IPS DF 6.9 (cell line): ENCODE data around the gene NT5DC4.

Source experiments
- DNase-seq: peaks from one replicate; pipeline ENCODE4 v3.0.0-alpha.2; 2013; ENCODE audit warnings: low read depth, low spot score
- H3K27ac ChIP-seq: one replicate; pipeline ENCODE4 v1.5.1; 2013; ENCODE audit warnings: low read length, control low read depth
- H3K27me3 ChIP-seq: 2 replicates; pipeline ENCODE4 v1.6.1; 2013; ENCODE audit warnings: mild to moderate bottlenecking, low read length; ENCODE audit not compliant: control insufficient read depth, insufficient read depth
- H3K36me3 ChIP-seq: 2 replicates; pipeline ENCODE4 v1.6.1; 2013; ENCODE audit warnings: low read length; ENCODE audit not compliant: control insufficient read depth, insufficient read depth
- H3K4me1 ChIP-seq: 2 replicates; pipeline ENCODE4 v1.6.1; 2013; ENCODE audit warnings: low read length; ENCODE audit not compliant: control insufficient read depth, insufficient read depth
- H3K4me3 ChIP-seq: 2 replicates; pipeline ENCODE4 v1.5.1; 2013; ENCODE audit warnings: mild to moderate bottlenecking, low read length
- H3K9me3 ChIP-seq: 2 replicates; pipeline ENCODE4 v1.6.1; 2013; ENCODE audit warnings: low read length, inconsistent platforms; ENCODE audit not compliant: control insufficient read depth, insufficient read depth
- WGBS: extraction: QIAGEN DNeasy Blood & Tissue Kit; methylation state at CpG from one replicate; pipeline ENCODE4 v1.1.7; 2013; ENCODE audit warnings: mixed read lengths, missing lambda C conversion rate; ENCODE audit not compliant: insufficient read length, insufficient coverage; 5-methylcytosine and 5-hydroxymethylcytosine counted together

Gene NT5DC4

DNA sequence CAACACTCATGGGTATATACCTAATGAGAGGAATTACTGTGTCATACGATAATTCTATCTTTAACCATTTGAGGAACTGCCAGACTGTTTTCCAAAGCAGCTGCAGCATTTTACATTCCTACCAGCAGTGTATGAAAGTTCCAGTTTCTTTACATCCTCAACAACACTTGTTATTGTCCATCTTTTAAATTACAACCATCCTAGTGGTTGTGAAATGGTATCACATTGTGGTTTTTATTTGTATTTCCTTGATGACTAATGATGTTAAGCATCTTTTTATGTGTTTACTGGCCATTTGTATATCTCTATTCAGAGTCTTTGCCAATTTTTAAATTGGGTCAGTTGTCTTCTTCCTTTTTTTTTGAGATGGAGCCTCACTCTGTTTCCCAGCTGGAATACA lies 47.6 kb downstream of the NT5DC4 start:
- no CpG with 5 or more reads among the region's 1 CpG for WGBS
- Histone ChIP-seq H3K9me3 (no peaks in the 10 kb centered on the region), H3K27me3 (no peaks in the 10 kb centered on the region), H3K36me3 (no peaks in the 10 kb centered on the region), H3K4me3 (no peak overlapping the region), H3K27ac (no peak overlapping the region), H3K4me1 (0 out of 2 replicates have a peak, but pooled peaks cover 1% of the 10 kb centered on the region)
- DNase-seq: no peak

DNA sequence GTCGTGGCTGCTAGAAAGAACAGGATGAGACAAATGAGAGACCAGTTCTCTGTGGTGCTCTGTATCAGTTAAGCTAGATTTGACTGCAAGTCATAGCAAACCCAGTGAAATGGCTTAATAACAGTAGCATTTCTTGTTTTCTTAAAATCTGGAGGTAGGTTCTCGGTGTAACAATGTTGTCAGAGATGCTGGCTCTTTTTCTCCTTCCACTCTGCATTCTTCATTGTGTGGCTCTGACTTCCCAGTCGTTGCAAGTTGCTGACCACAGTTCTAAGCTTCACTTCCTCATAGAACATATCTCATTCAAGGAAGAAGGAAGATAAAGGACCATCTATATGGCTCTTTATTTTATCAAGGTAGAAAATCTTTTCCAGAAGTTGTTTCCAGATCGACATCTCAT lies 51.5 kb downstream of the NT5DC4 start:
- WGBS: no CpG with 5 or more reads among the region's 4 CpGs

DNA sequence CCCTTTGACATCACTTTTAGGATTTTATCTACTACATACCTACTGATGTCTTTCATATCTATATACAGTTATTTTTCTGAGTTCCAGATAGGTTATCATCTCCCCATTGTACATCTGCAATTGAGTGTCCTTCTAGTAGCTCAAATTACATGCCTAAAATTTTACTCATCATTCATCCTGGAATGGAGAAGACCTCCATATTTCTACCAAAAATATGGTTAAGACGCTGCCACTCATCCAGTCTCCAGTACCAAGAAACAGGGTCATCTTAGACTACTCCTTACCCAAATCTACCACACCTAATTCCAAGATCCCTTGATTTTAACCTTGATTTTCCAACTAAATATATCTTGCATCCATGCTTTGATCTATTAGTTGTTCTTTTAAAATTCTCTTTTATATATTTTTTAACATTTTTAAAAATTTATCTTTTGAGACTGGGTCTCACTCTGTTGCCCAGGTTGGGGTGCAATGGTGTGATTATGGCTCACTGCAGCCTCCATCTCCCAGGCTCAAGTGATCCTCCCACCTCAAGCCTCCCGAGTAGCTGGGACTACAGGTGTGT lies 52.2 kb downstream of the NT5DC4 start:
- WGBS: no CpG with 5 or more reads among the region's 2 CpGs
- H3K4me3 ChIP-seq: no peak overlapping the region
- H3K27me3 ChIP-seq: no peaks in the 10 kb centered on the region
- H3K4me1 ChIP-seq: no peaks in the 10 kb centered on the region
- no peaks in the 10 kb centered on the region for H3K9me3 ChIP-seq
- no peak for DNase-seq
- H3K27ac ChIP-seq: no peak overlapping the region
- H3K36me3 ChIP-seq: no peaks in the 10 kb centered on the region

More for the DNA sequence above, 51.5 kb downstream of the NT5DC4 start:
- Histone ChIP-seq H3K27me3 (no peaks in the 10 kb centered on the region), H3K27ac (no peak overlapping the region), H3K9me3 (no peaks in the 10 kb centered on the region), H3K36me3 (no peaks in the 10 kb centered on the region), H3K4me3 (no peak overlapping the region), H3K4me1 (no peaks in the 10 kb centered on the region)
- no peak for DNase-seq

DNA sequence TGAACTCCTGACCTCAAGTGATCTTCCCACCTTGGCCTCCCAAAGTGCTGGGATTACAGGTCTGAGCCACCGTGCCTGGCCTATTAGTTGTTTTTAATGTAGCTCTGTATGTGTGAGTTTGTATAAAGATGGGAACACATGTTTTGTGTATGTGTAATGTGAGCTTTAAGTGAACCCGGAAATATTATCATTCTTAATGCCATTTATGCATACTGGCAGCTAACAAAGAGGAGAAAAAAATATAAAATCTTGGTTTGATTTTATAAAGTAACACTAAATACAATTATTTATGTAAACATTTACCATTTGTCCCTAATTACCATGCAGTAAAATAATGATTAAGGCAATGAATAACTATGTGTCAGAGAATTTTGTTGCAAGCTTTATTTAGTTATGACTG lies 52.7 kb downstream of the NT5DC4 start:
- H3K27ac ChIP-seq: no peak overlapping the region
- no peak for DNase-seq
- H3K27me3 ChIP-seq: no peaks in the 10 kb centered on the region
- whole genome bisulfite sequencing: no CpG with 5 or more reads among the region's 2 CpGs
- H3K36me3 ChIP-seq: no peaks in the 10 kb centered on the region
- no peaks in the 10 kb centered on the region for H3K4me1 ChIP-seq
- H3K9me3 ChIP-seq: no peaks in the 10 kb centered on the region
- H3K4me3 ChIP-seq: no peak overlapping the region

DNA sequence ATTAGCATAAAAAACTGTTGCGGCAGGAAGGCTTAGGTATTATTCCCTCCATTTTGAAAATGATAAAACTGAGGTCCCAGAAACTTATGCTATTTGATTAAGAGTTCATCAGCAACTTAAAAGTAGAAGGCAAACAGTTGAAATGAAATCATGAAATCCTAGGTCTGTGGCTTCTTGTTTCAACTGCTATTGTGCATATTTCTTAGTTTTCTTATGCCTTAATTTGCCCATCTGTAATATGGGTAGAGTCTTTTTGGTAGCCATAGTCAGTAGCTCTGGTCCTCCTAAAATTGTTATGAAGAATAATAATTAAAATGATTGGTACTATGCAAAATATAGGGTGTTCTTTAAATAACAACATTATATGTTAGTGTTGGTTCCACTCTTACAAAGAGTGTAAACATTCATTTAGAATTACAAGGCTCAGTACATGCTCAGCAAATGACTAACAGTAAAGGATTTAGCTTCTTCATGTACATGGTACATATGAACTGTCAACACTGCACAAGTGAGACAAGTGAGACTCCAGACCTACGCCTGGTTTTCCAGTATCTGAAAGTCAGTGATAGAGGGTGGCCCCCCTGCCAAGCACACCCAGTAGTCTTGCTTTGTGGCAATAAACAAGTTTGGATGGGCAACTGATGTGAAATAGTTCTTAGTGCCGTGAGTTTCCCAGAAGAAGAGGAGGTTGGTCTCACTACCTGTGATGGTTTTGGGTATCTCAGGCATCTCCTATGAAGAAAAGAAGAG lies 53.9 kb downstream of the NT5DC4 start:
- WGBS: no CpG with 5 or more reads among the region's 3 CpGs
- Histone ChIP-seq H3K27me3 (no peaks in the 10 kb centered on the region), H3K36me3 (no peaks in the 10 kb centered on the region), H3K4me3 (no peak overlapping the region), H3K4me1 (no peaks in the 10 kb centered on the region), H3K27ac (no peak overlapping the region), H3K9me3 (no peaks in the 10 kb centered on the region)
- no peak for DNase-seq

DNA sequence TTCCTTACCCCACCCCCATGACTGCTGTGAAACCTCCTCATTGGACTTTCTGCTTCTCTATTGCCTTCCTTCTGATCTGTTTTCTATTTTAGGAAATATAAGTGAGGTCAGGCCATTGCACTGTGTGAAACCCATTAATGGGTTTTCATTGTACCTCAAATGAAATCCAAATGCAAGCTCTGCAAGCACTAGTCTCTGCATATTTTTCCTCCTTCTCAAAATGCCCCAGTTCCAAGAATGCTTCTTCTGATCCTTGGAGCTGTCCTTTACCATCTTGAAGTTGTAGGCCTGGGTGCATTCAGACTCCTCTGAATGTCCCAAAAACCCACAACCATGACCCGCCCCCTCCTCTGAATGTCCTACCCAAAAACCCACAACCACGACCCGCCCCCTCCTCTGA lies 55.3 kb downstream of the NT5DC4 start:
- no peak for DNase-seq
- no CpG with 5 or more reads among the region's 3 CpGs for WGBS
- Histone ChIP-seq H3K4me1 (no peaks in the 10 kb centered on the region), H3K36me3 (no peaks in the 10 kb centered on the region), H3K27ac (no peak overlapping the region), H3K4me3 (no peak overlapping the region), H3K27me3 (no peaks in the 10 kb centered on the region), H3K9me3 (no peaks in the 10 kb centered on the region)

DNA sequence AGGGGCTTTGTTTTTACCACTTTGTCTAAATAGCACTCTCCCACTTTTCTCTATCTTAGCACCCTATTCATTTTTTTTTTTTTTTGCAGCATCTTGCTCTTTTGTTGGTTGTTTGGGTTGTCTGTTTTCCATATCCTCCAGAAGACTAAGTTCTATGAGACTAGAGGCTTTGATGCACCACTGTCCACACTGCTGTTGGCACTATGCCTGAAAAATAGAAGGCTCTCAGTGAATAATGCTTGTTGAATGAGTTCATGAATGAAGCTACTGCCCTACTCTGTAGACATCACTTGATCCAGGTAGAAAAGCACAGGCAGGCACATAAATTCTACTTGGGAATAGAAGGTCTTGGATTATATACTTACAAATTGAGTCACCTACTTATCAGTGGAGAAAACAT lies 56.2 kb downstream of the NT5DC4 start:
- Histone ChIP-seq H3K36me3 (no peaks in the 10 kb centered on the region), H3K27ac (no peak overlapping the region), H3K4me1 (no peaks in the 10 kb centered on the region), H3K27me3 (no peaks in the 10 kb centered on the region), H3K9me3 (no peaks in the 10 kb centered on the region), H3K4me3 (no peak overlapping the region)
- DNase-seq: no peak

DNA sequence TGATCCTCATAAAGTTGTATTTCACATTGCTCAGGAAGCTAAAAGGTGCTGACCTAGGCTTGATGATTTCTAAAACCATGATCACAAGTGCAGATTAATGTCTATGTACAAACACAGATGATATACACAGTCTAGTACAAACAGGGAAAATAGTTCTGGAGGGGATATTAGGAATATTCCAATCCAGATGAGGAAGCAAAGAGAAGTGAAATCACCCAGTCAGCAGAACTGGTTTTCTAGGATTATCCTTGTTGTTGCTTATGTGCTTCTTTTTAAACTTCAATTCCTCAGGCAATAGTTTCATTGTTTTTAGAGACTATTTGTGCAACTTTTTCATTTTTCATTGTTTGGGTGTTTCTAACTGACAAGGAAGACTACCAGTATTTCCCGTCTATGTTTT lies 58.8 kb downstream of the NT5DC4 start:
- H3K27ac ChIP-seq: no peak overlapping the region
- no peaks in the 10 kb centered on the region for H3K36me3 ChIP-seq
- no peak overlapping the region for H3K4me3 ChIP-seq
- no peaks in the 10 kb centered on the region for H3K4me1 ChIP-seq
- no peaks in the 10 kb centered on the region for H3K27me3 ChIP-seq
- DNase-seq: no peak
- no CpG with 5 or more reads among the region's 1 CpG for WGBS
- H3K9me3 ChIP-seq: no peaks in the 10 kb centered on the region

DNA sequence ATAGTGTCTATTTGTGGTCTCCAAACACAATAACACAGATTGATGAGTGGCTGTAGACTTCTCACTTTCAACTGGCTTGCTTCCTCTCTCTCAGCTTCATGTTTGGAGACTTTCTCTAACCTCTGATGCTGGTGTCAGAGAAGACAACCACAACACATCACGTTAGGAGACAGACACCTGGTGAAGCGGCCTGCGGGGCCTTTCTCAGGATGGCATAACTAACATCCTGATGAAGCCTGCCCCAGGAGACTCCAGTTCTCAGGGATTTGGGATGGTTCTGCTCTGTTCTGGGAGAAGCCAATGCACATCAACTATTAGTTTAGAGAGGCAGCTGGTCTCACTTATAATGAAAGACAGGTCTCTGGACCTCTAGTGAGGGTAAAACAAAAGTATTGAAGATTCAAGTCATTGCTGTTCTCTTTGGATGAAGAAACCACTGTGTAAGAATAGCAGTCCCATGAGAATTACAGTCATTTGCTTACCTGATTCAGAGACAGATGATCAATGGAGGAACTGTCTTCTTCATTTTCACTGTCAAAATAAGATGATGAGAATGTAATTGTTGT lies 61.5 kb downstream of the NT5DC4 start:
- no CpG with 5 or more reads among the region's 3 CpGs for WGBS
- Histone ChIP-seq H3K9me3 (no peaks in the 10 kb centered on the region), H3K36me3 (no peaks in the 10 kb centered on the region)

DNA sequence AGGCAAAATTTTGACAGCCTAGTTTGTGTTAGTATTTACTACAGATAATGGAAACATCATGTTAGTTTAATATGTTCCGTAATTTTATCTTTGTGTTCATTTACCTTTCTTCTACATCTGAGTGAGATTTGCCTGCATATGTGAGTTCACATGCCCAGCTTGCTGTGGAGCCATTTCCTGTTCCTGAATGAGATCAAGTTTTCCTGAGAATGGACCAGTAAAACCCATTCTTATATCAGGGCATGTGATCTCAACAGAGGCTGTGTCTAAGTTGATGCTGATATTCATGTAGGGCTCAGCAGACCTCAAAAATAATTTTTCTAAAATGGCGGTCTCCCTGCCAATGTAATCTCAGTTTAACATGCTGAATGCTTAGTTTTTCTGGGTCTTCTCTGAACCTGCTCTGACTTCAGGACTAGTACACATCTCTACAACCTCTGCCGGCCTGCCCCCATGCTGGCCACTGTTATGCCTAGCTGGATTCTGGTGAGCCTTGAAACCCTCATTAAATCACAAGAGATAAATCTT lies 62.4 kb downstream of the NT5DC4 start:
- Histone ChIP-seq H3K4me3 (no peak overlapping the region), H3K27ac (no peak overlapping the region), H3K4me1 (no peaks in the 10 kb centered on the region), H3K9me3 (no peaks in the 10 kb centered on the region), H3K27me3 (no peaks in the 10 kb centered on the region), H3K36me3 (no peaks in the 10 kb centered on the region)
- DNase-seq: no peak
- no CpG with 5 or more reads among the region's 3 CpGs for WGBS

More for the DNA sequence above, 61.5 kb downstream of the NT5DC4 start:
- no peak overlapping the region for H3K27ac ChIP-seq
- H3K27me3 ChIP-seq: no peaks in the 10 kb centered on the region
- H3K4me1 ChIP-seq: no peaks in the 10 kb centered on the region
- DNase-seq: no peak
- no peak overlapping the region for H3K4me3 ChIP-seq
